ENCODE results near the gene ADAMTS13. TPM values are rescaled to one million over a fixed set of nuclear protein-coding genes. Genes with fewer than 3 reads are reported as not detected.
A peak's percentile ranks its signal among the peaks of the same experiment; 100 is the strongest.
"Not testable (repeated sequence)": the region's sequence is repeated elsewhere in the genome, so short reads cannot be mapped to it uniquely, and the experiment has no call there.

Gene ADAMTS13
- total RNA-seq, 1 experiment from 2014 or later = 2.0 TPM

- Histone ChIP-seq H3K9me3 (no peaks in the 10 kb centered on the region), H3K36me3 (no peaks in the 10 kb centered on the region), H3K27me3 (no peaks in the 10 kb centered on the region), H3K4me3 (no peak overlapping the region)
- DNase-seq = no peak
Observed at GRCh38 chr9:133387680-133388079, 34.5 kb upstream of the ADAMTS13 start.

DNA sequence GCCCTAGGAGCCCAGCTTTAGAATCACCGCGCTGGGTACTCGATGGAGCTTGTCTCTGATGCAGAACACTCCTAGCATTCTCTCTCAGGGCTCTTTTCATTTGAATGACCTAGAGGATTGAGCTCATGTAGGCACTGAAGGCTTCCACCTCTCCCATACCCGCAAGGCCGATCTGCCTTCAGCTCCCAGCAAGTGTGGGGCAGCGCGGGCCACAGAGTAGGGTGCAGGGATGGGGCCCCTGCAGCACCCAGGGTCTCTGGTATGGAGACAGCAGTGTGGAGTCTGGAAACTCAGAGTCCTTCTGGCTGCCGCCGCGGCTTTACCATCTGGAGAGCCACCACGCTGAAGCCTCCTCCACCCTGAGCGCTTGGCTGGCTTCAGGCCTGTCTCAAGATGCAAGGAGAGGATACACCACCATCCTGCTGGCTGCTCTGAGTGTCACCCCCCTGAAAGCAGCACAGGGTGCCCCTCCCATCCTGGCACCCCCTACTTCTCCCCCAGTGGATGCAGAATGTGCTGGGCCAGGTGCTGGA is 33.1 kb upstream of the ADAMTS13 start:
- Histone ChIP-seq H3K4me3 (no peak overlapping the region), H3K9me3 (no peaks in the 10 kb centered on the region), H3K27me3 (no peaks in the 10 kb centered on the region), H3K36me3 (no peaks in the 10 kb centered on the region)
- DNase-seq = no peak

GRCh38 chr9:133389562-133389961 is 32.6 kb upstream of the ADAMTS13 start:
- no peak overlapping the region for H3K4me3 ChIP-seq
- H3K9me3 ChIP-seq = no peaks in the 10 kb centered on the region
- no peaks in the 10 kb centered on the region for H3K27me3 ChIP-seq
- no peaks in the 10 kb centered on the region for H3K36me3 ChIP-seq
- no peak for DNase-seq

DNA sequence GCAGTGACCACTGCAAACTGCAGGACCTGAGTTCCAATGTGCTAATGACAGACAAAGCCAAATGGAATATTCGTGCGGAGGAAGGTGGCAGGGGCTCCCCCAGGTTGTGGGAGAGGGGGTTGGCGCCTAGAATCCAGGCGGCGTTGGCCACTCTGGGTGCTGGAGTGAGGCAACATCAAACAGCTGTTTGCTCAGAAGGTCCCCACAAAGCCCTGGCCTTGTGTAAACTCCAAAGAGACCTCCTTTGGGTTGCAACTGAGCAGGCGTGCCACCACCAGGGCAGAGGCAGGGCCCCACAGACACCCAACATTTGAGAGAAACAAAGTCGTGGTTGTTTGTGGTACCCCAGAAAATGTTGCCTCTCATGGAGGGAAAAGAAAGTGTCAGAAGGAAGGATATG is 31.5 kb upstream of the ADAMTS13 start:
- Histone ChIP-seq H3K9me3 (no peaks in the 10 kb centered on the region), H3K36me3 (no peaks in the 10 kb centered on the region), H3K27me3 (no peaks in the 10 kb centered on the region), H3K4me3 (no peak overlapping the region)
- no peak for DNase-seq

- H3K27me3 ChIP-seq, H3K36me3 ChIP-seq, H3K4me3 ChIP-seq, H3K9me3 ChIP-seq, DNase-seq: not testable (repeated sequence)
Observed at GRCh38 chr9:133391449-133391848, 30.7 kb upstream of the ADAMTS13 start.

GRCh38 chr9:133392308-133392707 is 29.9 kb upstream of the ADAMTS13 start:
- not testable (repeated sequence) for H3K4me3 ChIP-seq, H3K36me3 ChIP-seq, H3K9me3 ChIP-seq, H3K27me3 ChIP-seq, DNase-seq

DNA sequence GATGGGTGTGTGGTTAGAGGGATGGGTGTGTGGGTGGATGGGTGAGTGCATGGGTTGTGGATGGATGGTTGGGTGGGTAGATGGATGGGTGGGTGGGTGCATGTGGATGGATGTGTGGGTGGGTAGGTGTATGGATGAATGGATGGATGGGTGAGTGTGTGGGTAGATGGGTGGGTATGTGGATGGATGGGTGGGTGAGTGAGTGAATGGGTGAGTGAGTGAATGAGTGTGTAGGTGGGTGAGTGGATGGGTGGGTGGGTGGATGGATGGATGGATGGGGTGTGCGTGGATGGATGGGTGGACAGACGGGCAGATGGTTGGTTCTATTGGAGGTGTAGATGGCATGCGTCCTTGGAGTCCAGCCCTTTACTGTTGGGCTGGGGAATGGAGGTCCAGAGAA is 28.8 kb upstream of the ADAMTS13 start:
- no peak overlapping the region for H3K4me3 ChIP-seq
- no peak for DNase-seq
- peaks cover 3% of the 10 kb centered on the region; the same call in 1 of the 2 replicates for H3K27me3 ChIP-seq
- no peaks in the 10 kb centered on the region for H3K36me3 ChIP-seq
- no peaks in the 10 kb centered on the region for H3K9me3 ChIP-seq

DNA sequence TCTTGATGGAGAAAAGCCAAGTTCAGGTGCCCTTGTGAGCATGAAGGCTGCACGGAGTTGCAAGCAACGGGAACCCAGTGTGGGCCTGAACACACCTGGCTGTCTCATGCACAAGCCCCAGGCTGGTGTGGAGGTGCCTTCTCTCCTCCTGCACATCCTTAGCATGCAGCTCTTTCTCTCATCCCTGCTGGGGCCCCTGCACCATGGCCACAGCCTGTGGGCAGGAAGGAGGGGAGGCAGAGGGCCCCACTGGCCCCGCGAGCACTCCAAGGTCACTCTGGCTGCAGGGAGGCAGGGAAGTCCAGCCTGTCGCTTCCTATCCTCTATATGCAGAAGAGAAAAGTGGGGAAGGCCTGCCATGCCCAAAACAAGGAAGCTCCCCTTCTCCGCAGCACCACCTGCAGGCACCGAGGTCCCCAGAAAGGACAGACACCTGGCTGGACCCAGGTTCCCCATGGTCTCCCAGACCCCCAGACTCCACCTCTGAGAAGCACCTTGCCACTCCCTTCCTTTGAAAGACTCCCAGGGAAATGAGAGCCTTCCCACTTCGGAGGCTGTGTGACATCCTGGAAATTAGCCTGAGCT is 27.4 kb upstream of the ADAMTS13 start:
- H3K9me3 ChIP-seq = no peaks in the 10 kb centered on the region
- H3K4me3 ChIP-seq = no peak overlapping the region
- H3K27me3 ChIP-seq = peaks cover 3% of the 10 kb centered on the region; the same call in 1 of the 2 replicates
- no peak for DNase-seq
- H3K36me3 ChIP-seq = no peaks in the 10 kb centered on the region

DNA sequence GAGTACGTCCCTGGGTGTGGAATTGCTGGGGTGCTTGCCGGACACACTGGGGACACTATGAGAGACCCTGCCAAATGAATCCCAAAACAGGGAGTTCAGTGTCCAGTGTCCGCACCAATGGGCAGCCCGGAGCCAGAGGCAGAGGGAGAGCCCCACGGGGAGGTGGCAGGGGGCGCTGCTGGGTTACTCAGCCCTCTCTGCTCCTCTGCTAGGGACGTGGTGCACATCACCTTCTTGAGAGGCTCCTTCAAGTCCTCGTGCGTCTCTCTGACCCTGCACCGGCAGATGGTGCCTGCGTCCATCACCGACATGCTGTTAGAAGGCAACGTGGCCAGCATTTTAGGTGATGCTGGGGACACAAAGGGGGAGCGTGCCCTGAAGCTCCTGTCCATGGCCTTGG is 25.2 kb upstream of the ADAMTS13 start:
- peak; percentile 45 for DNase-seq
- Histone ChIP-seq H3K4me3 (no peak overlapping the region), H3K36me3 (no peaks in the 10 kb centered on the region), H3K27me3 (peaks cover 3% of the 10 kb centered on the region; the same call in 1 of the 2 replicates), H3K9me3 (no peaks in the 10 kb centered on the region)

DNA sequence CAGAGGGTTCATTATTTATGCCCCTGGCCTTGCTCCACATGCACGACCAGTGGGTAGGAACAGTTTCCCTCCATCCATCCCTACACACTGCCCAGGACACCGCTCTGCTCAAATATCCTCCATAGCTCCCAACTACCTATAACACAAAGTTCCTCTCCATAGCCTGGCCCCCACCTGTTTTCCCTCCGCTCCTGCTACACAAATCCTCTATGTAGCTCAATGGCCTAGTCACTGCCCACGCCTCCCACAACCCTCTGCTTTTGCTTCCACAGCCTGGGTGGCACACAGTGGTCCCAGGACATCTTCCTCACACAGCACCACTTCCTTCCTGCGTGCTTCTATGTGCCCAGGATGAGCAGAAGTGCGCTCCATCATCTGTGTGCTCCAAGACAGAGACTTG is 24.8 kb upstream of the ADAMTS13 start:
- Histone ChIP-seq H3K27me3 (peaks cover 3% of the 10 kb centered on the region; the same call in 1 of the 2 replicates), H3K36me3 (no peaks in the 10 kb centered on the region), H3K9me3 (no peaks in the 10 kb centered on the region), H3K4me3 (no peak overlapping the region)
- no peak for DNase-seq

DNA sequence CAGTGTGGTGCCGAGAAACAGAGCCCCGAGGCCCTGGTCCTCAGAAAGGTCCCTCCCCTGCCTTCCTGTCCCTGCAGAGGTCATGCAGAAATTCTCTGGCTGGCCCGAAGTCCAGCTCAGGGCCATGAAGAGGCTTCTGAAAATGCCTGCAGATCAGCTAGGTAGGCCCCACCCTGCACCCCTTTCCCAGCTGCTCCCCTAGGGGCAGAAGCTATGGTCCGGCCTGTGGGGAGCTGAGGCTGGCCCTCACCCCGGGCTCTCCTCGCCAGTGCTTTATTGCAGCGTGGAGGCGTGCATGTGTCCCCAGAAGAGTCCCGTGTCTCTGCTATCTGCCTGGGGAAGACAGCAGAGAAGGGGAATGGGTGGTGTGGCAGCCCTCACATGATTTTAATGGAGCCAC is 24.3 kb upstream of the ADAMTS13 start:
- Histone ChIP-seq H3K27me3 (peaks cover 3% of the 10 kb centered on the region; the same call in 1 of the 2 replicates), H3K9me3 (no peaks in the 10 kb centered on the region), H3K36me3 (no peaks in the 10 kb centered on the region), H3K4me3 (no peak overlapping the region)
- no peak for DNase-seq

GRCh38 chr9:133400292-133400691 is 21.9 kb upstream of the ADAMTS13 start:
- Histone ChIP-seq H3K27me3 (peaks cover 3% of the 10 kb centered on the region; the same call in 1 of the 2 replicates), H3K9me3 (no peaks in the 10 kb centered on the region)
- no peak for DNase-seq

DNA sequence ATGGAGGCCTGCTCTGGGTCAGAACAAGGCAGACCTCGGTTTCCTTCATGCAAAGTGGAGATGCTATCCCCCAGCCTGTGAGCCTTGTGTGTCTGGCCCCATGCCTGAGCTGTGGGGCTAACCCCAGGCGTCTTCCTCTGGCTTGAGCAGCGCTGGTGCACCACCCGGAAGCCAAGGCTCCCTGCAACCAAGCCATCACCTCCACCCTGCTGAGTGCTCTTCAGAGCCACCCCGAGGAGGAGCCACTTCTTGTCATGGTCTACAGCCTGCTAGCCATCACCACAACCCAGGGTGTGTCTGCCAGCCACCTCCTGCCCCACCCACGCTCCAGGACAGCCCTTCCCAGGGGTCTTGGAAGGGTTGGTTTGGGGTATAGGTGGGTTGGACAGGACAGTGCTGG is 20.6 kb upstream of the ADAMTS13 start:
- DNase-seq = no peak
- Histone ChIP-seq H3K36me3 (peaks cover 15% of the 10 kb centered on the region), H3K27me3 (no peaks in the 10 kb centered on the region; the same call in 1 of the 2 replicates), H3K9me3 (no peaks in the 10 kb centered on the region), H3K4me3 (no peak overlapping the region)

More at GRCh38 chr9:133400292-133400691, 21.9 kb upstream of the ADAMTS13 start:
- Histone ChIP-seq H3K36me3 (peaks cover 2% of the 10 kb centered on the region), H3K4me3 (no peak overlapping the region)

GRCh38 chr9:133402689-133403088 is 19.5 kb upstream of the ADAMTS13 start:
- H3K9me3 ChIP-seq = no peaks in the 10 kb centered on the region
- peaks cover 25% of the 10 kb centered on the region for H3K36me3 ChIP-seq
- H3K27me3 ChIP-seq = no peaks in the 10 kb centered on the region
- H3K4me3 ChIP-seq = no peak overlapping the region
- no peak for DNase-seq

DNA sequence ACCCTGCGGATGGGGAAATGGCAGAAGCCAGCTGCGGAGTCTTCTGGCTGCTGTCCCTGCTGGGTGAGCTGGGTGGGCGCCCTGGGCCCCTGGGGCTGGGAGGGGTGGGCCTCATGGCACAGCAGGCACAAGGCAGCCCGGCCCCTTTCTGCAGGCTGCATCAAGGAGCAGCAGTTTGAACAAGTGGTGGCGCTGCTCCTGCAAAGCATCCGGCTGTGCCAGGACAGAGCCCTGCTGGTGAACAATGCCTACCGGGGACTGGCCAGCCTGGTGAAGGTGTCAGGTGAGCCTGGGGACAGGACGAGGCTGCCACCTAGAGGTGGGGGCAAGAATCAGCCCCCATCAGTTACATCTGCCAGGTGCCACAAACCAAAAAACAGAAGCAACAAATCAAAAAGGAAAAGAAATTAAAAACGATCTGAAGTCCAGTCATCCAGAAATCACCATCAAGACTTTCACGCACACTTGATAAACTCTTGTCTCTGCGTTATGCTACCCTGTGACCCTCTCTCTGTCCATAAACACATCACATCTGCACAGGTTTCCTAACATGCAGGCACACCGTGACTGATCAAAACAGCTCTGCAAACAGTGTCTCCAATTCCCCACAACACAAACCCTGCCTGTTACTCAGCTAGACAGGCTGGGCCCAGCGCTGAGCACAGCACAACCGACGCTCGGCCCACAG is 18.3 kb upstream of the ADAMTS13 start:
- Histone ChIP-seq H3K4me3 (no peak overlapping the region), H3K9me3 (no peaks in the 10 kb centered on the region), H3K27me3 (no peaks in the 10 kb centered on the region), H3K36me3 (peaks cover 31% of the 10 kb centered on the region)
- DNase-seq = no peak

GRCh38 chr9:133404454-133405002 is 17.6 kb upstream of the ADAMTS13 start:
- Histone ChIP-seq H3K4me3 (no peak overlapping the region), H3K27me3 (no peaks in the 10 kb centered on the region), H3K36me3 (peaks cover 32% of the 10 kb centered on the region), H3K9me3 (no peaks in the 10 kb centered on the region)
- no peak for DNase-seq

- peaks cover 40% of the 10 kb centered on the region for H3K36me3 ChIP-seq
- H3K9me3 ChIP-seq = no peaks in the 10 kb centered on the region
- H3K4me3 ChIP-seq = no peak overlapping the region
- DNase-seq = no peak
- H3K27me3 ChIP-seq = no peaks in the 10 kb centered on the region
Observed at GRCh38 chr9:133405508-133406438, 16.4 kb upstream of the ADAMTS13 start.

Measured in MG63 (cell line).